Activated T-cell treated with anti-CD3 and anti-CD28 coated beads, Interleukin-2, amount 50 U/mL, for 72 hours (primary cell): ENCODE measurements around the gene SEC16A. TPM values are rescaled to one million over a fixed set of nuclear protein-coding genes. Genes with fewer than 3 reads are reported as not detected.

Experiments used
- ATAC-seq, 2 donors: fragments of 150-1000 bp; cut with Tn5 transposase; replicated peaks in 1 of 2; 2 replicates each; pipeline ENCODE4 v1.10.0; 2021; ENCODE audit warnings: moderate library complexity in 2 of 2, mild to moderate bottlenecking in 1 of 2
- DNase-seq, 2 donors: peaks; one replicate each; pipeline ENCODE4 v3.0.0; 2021 to 2022; ENCODE audit warnings: mixed read lengths in 1 of 2
- H3K27ac Mint-ChIP-seq: one replicate; pipeline ENCODE4 v1.8.0; 2022; ENCODE audit warnings: mild to moderate bottlenecking, moderate library complexity, mixed read lengths
- H3K27me3 Mint-ChIP-seq: one replicate; pipeline ENCODE4 v1.8.0; 2022; ENCODE audit warnings: low read depth, mixed read lengths
- H3K36me3 Mint-ChIP-seq, 2 donors: one replicate each; pipeline ENCODE4 v1.8.0; 2022; ENCODE audit warnings: mixed read lengths in 2 of 2, mild to moderate bottlenecking in 1 of 2; ENCODE audit not compliant: insufficient read depth in 2 of 2
- H3K4me1 Mint-ChIP-seq: one replicate; pipeline ENCODE4 v1.8.0; 2022; ENCODE audit warnings: low read depth, mixed read lengths
- H3K4me3 Mint-ChIP-seq, 2 donors: one replicate each; pipeline ENCODE4 v1.8.0; 2022; ENCODE audit warnings: mild to moderate bottlenecking in 2 of 2, mixed read lengths in 2 of 2, moderate library complexity in 2 of 2
- H3K9me3 Mint-ChIP-seq, 2 donors: one replicate each; pipeline ENCODE4 v1.8.0; 2022; ENCODE audit warnings: mixed read lengths in 2 of 2
- total RNA-seq, 2 donors: library from RNA; stranded (reverse); gene quantifications; one replicate each; pipeline ENCODE4 v1.2.3, GENCODE V29; 2022

Gene SEC16A
- 10 to 100 TPM; 69.5 to 74.5 TPM for total RNA-seq

DNA sequence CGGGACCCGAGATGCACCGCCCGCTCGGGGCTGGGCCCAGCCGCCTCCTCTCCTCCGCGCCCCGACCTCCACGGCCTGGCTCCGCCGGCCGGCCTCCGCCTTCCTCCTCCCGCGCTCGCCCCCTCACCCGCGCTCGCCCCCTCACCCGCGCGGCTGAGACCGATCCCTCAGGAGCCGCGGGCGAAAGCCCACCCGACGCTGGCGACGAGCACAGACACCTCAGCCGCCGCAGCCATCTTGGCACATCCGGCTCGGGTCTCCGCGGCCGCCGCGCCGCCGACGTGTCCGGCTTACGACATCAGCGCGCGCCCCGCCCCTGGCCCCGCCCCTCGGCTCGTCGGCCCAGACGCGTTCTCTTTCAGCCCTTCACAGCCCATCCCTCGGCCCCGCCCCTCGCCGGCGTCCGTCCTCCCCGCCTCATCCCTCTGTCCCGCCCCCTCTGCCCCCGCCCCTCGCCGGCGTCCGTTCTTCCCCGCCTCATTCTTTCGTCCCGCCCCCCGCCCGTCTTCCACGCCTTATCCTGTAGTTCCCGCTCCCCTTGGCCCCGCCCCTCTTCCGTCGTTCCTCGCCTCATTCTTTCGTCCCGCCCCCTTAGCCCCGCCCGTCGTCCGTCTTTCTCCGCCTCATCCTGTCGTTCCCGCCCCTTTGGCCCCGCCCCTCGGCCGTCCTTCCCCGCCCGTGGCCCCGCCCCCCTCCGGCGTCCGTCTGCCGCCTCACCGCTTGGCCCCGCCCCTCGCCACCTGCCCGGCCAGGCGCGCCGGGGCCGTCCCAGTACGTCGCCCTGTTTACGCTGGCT lies at the start of gene SEC16A:
Gene SEC16A, minus strand, starts transcription at position 248 of the 796 bp plus-strand sequence. CDS start 5,425 bp downstream, outside the sequence.
- H3K27ac Mint-ChIP-seq: peak within 1 kb of the TSS; percentile 97
- no peaks in the 10 kb centered on the region for H3K27me3 Mint-ChIP-seq
- H3K4me1 Mint-ChIP-seq: peaks cover 28% of the 10 kb centered on the region
- DNase-seq: peak; percentile 100
- H3K4me3 Mint-ChIP-seq: peak within 1 kb of the TSS; percentile 98 to 99
- ATAC-seq: peak; percentile 72 to 73
- H3K9me3 Mint-ChIP-seq: no peaks in the 10 kb centered on the region
- peaks cover 6 to 10% of the 10 kb centered on the region in 2 donors for H3K36me3 Mint-ChIP-seq

- Mint-ChIP-seq H3K27me3 (no peaks in the 10 kb centered on the region), H3K4me1 (peaks cover 49% of the 10 kb centered on the region), H3K27ac (peak overlapping the region; percentile 58), H3K36me3 (peaks cover 0 to 10% of the 10 kb centered on the region in 2 donors), H3K9me3 (no peaks in the 10 kb centered on the region), H3K4me3 (peak overlapping the region; percentile 82 to 86)
- no peak for ATAC-seq
- peak in 1 of 2 donors; percentile 43 for DNase-seq
These were observed 49.3 kb upstream of the SEC16A start for GRCh38 chr9:136531904-136532798.

GRCh38 chr9:136531186-136531903 lies 48.5 kb upstream of the SEC16A start:
- Mint-ChIP-seq H3K27me3 (no peaks in the 10 kb centered on the region), H3K36me3 (peaks cover 0 to 10% of the 10 kb centered on the region in 2 donors), H3K4me3 (peak overlapping the region; percentile 43 to 86), H3K4me1 (peaks cover 44% of the 10 kb centered on the region), H3K9me3 (no peaks in the 10 kb centered on the region), H3K27ac (peak overlapping the region; percentile 24)
- DNase-seq: no peak
- no peak for ATAC-seq

- H3K4me1 Mint-ChIP-seq: peaks cover 44% of the 10 kb centered on the region
- DNase-seq (no peak), ATAC-seq (no peak)
- peak overlapping the region in 1 of 2 donors; percentile 86 for H3K4me3 Mint-ChIP-seq
- H3K9me3 Mint-ChIP-seq: no peaks in the 10 kb centered on the region
- no peak overlapping the region for H3K27ac Mint-ChIP-seq
- no peaks in the 10 kb centered on the region for H3K27me3 Mint-ChIP-seq
- H3K36me3 Mint-ChIP-seq: peaks cover 0 to 10% of the 10 kb centered on the region in 2 donors
These were observed 47.7 kb upstream of the SEC16A start for GRCh38 chr9:136530461-136531089.

GRCh38 chr9:136529516-136530460 lies 46.9 kb upstream of the SEC16A start:
- H3K27me3 Mint-ChIP-seq: no peaks in the 10 kb centered on the region
- DNase-seq (no peak), ATAC-seq (no peak)
- peak overlapping the region in 1 of 2 donors; percentile 86 for H3K4me3 Mint-ChIP-seq
- no peaks in the 10 kb centered on the region for H3K9me3 Mint-ChIP-seq
- peaks cover 44% of the 10 kb centered on the region for H3K4me1 Mint-ChIP-seq
- H3K36me3 Mint-ChIP-seq: peaks cover 0 to 10% of the 10 kb centered on the region in 2 donors
- H3K27ac Mint-ChIP-seq: no peak overlapping the region

DNA sequence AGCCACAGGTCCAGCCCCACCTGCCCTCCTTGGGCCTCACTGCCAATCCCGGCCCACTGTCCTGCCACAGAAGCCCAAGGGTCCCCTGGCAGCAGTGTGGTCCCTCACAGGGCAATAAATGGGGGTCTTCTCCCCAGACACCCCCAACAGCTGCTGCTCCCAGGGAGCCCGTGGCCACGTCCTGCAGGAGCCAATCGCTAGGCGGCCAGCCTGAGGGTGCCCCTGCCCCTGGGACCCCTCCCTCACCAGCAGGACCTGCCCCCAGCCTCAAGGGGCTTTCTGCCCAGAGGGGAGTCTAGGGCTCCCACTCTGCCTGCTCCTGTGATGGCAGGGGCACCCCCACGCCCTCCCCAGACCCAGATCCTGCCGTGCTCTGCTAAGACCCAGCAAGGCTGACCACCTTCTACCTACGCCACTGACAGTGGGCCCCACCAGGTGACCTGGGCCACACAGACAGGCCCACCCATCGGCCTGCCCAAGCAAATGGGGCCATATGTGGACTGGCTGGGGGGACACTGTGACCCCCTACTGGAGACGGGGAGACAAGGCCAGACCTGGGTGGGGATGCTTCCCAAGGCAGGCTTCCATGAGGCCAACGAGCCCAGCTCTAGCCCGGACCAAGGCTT lies 46.0 kb upstream of the SEC16A start:
- ATAC-seq (no peak), DNase-seq (no peak)
- peak overlapping the region; percentile 42 for H3K27ac Mint-ChIP-seq
- peaks cover 37% of the 10 kb centered on the region for H3K4me1 Mint-ChIP-seq
- no peak overlapping the region for H3K4me3 Mint-ChIP-seq
- H3K9me3 Mint-ChIP-seq: no peaks in the 10 kb centered on the region
- H3K27me3 Mint-ChIP-seq: no peaks in the 10 kb centered on the region
- peaks cover 0 to 7% of the 10 kb centered on the region in 2 donors for H3K36me3 Mint-ChIP-seq

DNA sequence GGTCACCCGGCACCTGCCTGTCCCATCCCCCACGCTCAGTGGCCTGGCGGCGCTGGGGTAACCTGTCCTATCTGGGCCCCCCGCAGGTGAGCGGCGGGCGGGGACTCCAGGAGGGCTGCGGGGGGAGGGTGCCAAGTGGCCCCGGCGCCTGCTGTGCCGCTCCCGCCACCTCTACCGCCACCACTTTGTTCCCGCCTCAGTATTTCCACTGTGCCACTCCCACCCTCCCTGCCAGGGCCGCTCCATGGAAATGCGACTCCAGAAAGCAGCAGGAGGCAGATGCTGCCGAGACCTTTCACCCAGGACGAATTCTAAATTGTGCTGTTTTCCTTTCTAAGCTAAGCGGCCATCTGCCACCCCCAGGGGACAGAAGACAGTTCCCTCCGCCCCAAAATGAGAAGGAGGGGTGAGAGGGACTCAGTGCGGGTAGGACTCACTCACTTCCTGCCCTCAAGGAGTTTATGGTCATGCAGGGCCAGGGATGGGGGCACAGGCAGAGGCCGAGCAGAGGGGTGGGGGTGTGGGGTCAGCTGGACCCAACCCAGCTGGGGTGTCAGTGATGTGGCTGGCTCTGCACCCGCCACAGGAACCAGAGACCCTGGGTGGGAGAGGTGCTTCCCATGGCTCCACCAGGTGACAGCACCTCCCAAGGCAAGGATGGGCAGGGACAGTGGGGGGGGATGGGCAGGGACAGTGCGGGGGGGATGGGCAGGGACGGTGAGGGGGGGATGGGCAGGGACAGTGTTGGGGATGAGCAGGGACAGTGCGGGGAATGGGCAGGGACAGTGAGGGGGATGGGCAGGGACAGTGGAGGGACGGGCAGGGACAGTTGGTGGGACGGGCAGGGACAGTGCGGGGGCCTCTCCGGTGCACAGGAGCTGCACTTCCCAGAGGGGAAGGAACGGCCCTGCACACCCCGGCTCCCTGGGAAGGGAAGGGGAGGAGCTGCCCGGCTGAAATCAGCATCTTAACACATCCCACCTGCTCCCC lies 45.2 kb upstream of the SEC16A start:
- ATAC-seq: peak; percentile 6 to 20
- no peak for DNase-seq
- H3K4me1 Mint-ChIP-seq: peaks cover 29% of the 10 kb centered on the region
- H3K9me3 Mint-ChIP-seq: no peaks in the 10 kb centered on the region
- no peaks in the 10 kb centered on the region for H3K27me3 Mint-ChIP-seq
- no peak overlapping the region for H3K4me3 Mint-ChIP-seq
- peaks cover 0 to 5% of the 10 kb centered on the region in 2 donors for H3K36me3 Mint-ChIP-seq
- peak overlapping the region; percentile 42 for H3K27ac Mint-ChIP-seq

GRCh38 chr9:136527131-136527530 lies 44.3 kb upstream of the SEC16A start:
- no peak for DNase-seq
- Mint-ChIP-seq H3K36me3 (peaks cover 0 to 3% of the 10 kb centered on the region in 2 donors), H3K9me3 (no peaks in the 10 kb centered on the region), H3K27ac (no peak overlapping the region), H3K4me3 (no peak overlapping the region), H3K27me3 (no peaks in the 10 kb centered on the region), H3K4me1 (peaks cover 20% of the 10 kb centered on the region)
- no peak for ATAC-seq

DNA sequence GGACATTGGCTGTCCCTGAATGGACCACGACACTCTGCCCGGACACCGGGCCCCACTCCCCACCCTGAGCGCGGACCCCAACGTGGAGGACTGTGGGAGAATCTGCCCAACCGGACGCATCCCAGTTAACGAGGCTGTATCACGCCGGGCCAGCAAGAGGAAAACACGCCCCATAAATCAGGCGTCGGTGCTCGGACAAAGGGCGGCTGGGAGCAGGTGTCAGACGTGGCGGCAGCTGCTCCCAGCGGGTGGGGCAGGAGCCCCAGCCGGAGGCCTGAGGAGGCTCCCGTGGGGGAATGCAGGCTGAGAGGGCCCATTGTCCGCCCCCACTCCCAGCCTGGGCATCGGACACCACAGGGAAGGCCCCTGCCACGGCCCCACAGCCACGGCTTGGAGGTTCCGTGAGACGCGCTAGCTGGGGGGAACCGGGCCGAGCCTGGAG lies 43.8 kb upstream of the SEC16A start:
- Mint-ChIP-seq H3K36me3 (peaks cover 0 to 5% of the 10 kb centered on the region in 2 donors), H3K27me3 (no peaks in the 10 kb centered on the region), H3K4me3 (no peak overlapping the region), H3K9me3 (no peaks in the 10 kb centered on the region), H3K4me1 (peaks cover 15% of the 10 kb centered on the region), H3K27ac (no peak overlapping the region)
- ATAC-seq: no peak
- DNase-seq: no peak

GRCh38 chr9:136525841-136526499 lies 43.1 kb upstream of the SEC16A start:
- Mint-ChIP-seq H3K4me3 (no peak overlapping the region), H3K4me1 (peaks cover 9% of the 10 kb centered on the region), H3K9me3 (no peaks in the 10 kb centered on the region), H3K36me3 (peaks cover 0 to 5% of the 10 kb centered on the region in 2 donors), H3K27me3 (no peaks in the 10 kb centered on the region), H3K27ac (no peak overlapping the region)
- ATAC-seq (no peak), DNase-seq (no peak)
